ENCODE data around the gene GNG12.
A peak's percentile ranks its signal among the peaks of the same experiment; 100 is the strongest.

GNG12 gene

DNA sequence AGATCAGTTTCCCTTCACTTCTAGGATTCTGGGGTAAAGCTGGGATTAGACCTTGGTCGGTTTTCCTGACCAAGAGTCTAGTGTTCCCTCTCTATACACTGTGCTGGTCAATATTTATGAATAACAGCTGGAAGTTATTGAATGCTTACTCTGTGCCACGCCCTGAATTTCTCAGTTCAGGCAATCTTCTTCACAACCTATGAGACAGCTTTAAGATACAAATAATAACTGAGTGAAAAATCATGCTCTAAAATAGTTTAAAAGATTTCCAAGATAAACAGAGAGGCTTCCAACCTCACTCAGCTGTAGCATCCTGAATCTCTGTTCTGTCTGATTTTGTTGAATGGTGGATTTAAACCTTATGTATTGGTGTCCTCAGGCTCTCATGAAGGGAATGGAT is 72.2 kb downstream of the GNG12 start:
- no peak overlapping the region for H3K4me3 ChIP-seq (ENCODE audit: low read depth, low read length)
- TF ChIP-seq, protein P1, sequence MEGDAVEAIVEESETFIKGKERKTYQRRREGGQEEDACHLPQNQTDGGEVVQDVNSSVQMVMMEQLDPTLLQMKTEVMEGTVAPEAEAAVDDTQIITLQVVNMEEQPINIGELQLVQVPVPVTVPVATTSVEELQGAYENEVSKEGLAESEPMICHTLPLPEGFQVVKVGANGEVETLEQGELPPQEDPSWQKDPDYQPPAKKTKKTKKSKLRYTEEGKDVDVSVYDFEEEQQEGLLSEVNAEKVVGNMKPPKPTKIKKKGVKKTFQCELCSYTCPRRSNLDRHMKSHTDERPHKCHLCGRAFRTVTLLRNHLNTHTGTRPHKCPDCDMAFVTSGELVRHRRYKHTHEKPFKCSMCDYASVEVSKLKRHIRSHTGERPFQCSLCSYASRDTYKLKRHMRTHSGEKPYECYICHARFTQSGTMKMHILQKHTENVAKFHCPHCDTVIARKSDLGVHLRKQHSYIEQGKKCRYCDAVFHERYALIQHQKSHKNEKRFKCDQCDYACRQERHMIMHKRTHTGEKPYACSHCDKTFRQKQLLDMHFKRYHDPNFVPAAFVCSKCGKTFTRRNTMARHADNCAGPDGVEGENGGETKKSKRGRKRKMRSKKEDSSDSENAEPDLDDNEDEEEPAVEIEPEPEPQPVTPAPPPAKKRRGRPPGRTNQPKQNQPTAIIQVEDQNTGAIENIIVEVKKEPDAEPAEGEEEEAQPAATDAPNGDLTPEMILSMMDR (IDR thresholded peaks at IDR 0.05; ENCODE audit: low read depth, low read length, missing control alignments), result no peak
- no peak for DNase-seq (ENCODE audit: low read depth)

DNA sequence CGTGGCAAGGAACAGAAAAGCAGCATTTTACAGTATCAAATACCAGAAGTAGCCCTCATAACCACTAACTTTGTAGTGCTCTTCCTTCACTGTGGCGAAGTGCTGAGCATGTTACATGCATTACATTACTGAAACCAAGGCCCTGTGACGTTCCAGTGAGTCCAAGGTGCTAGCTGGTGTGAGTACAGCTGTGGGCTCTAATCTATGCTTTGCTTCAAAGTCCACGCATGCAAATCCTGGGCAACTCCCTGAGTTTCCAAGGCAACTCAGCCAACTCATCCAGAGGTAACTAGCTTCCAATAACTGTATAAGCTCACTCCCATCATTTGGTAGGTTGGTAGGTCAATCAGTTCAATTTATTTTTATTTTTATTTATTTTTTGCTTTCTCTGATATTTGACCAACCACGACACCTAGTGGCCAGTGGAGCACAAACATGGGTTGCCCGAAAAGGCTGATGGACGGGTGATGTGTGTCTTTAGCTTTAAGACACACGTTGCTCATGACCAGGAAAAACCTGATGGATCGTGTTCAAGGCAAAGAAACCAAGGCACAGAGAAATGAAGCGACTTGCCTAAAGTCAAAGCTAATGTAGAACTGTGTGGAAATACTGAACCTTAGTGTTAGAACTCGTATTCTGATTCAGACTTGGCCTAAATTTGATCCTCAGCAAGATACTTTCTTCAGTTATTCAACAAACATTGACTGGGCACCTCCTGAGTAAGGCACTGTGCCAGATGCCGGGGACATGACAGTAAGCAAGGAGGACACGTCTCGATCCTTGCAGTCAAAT is 73.0 kb downstream of the GNG12 start:
- DNase-seq (ENCODE audit: low read depth), result peak; percentile 89
- H3K4me3 ChIP-seq (ENCODE audit: low read depth, low read length), result no peak overlapping the region

DNA sequence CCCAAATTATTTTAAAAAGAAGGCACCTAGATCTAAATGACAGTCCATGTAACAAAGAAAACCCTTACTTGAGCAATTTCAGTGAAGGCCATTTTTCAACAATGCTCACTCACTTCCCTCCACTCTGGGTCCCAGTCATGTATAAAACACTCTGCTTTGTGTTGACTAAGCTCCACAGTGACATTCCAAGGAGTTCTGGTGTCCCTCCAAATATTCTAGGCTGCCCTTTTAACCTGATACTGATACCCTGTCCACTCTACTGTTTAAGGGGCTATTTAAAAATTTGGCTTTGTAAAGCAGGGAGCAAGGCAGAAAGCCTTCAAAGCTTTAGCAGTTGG is 73.6 kb downstream of the GNG12 start:
- no peak overlapping the region for H3K4me3 ChIP-seq (ENCODE audit: low read depth, low read length)
- TF ChIP-seq, protein P1 (IDR thresholded peaks at IDR 0.05; ENCODE audit: low read depth, low read length, missing control alignments), result no peak
- DNase-seq (ENCODE audit: low read depth), result no peak

More for the DNA sequence above, 73.0 kb downstream of the GNG12 start:
- TF ChIP-seq, protein P1 (IDR thresholded peaks at IDR 0.05; ENCODE audit: low read depth, low read length, missing control alignments), result peak; percentile 74

DNA sequence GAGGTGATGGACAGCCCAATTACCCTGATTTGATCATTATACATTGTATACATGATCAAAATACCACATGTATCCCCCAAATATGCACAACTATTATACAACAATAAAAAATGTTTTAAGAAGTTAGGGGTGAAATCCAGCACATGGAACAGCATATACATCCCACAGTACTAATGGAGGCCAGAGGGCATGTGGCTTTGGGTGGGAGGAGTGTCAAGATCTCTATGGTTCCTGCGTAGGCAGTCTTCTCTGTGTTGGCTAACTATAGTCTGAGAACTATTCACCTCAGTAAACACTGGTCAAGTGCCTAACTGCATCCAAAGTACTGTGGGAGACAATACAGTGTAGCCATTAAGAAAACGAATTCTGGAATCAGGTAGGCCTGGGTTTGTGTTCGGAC is 74.2 kb downstream of the GNG12 start:
- DNase-seq (ENCODE audit: low read depth), result no peak
- TF ChIP-seq, protein P1 (IDR thresholded peaks at IDR 0.05; ENCODE audit: low read depth, low read length, missing control alignments), result no peak
- no peak overlapping the region for H3K4me3 ChIP-seq (ENCODE audit: low read depth, low read length)

DNA sequence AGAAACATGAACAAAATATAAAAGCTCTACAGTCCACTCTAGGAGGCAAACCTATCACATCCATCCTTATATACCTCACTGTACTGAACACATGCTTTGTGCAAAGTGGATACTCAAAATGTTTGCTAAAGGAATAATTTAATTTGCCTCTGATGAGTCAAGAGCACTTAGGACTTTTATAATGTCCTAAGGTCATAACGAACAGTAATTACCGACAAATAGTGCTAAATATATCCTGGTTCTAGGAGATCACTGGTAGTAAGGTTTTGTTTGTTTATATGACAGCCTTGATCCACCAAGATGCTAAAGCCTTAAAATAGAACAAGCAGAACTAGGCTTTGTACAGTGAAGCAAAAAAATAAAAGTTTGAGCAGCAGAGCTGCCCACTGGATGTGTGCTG is 77.6 kb downstream of the GNG12 start:
- no peak overlapping the region for H3K4me3 ChIP-seq (ENCODE audit: low read depth, low read length)
- TF ChIP-seq, protein P1 (IDR thresholded peaks at IDR 0.05; ENCODE audit: low read depth, low read length, missing control alignments), result no peak
- no peak for DNase-seq (ENCODE audit: low read depth)

DNA sequence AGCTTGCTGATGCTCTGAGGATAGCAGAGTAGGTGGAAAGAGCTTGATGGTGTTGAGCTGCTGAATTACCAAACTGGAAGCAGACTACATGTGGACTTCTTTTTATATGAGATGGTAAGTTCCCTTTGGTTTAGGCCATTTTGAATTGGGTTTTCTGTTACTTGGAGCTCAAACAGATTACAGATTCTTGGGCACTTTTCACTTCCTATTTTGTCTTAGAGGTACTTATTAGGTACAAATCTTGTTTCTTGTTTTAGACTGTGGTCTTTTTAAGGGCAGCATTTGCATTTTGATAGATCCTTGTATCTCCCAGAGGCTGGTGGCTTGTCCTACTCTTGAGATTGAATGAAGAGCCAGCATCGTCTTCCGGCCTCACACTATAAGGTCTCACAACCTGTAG is 78.1 kb downstream of the GNG12 start:
- TF ChIP-seq, protein P1 (IDR thresholded peaks at IDR 0.05; ENCODE audit: low read depth, low read length, missing control alignments), result no peak
- no peak overlapping the region for H3K4me3 ChIP-seq (ENCODE audit: low read depth, low read length)
- no peak for DNase-seq (ENCODE audit: low read depth)

DNA sequence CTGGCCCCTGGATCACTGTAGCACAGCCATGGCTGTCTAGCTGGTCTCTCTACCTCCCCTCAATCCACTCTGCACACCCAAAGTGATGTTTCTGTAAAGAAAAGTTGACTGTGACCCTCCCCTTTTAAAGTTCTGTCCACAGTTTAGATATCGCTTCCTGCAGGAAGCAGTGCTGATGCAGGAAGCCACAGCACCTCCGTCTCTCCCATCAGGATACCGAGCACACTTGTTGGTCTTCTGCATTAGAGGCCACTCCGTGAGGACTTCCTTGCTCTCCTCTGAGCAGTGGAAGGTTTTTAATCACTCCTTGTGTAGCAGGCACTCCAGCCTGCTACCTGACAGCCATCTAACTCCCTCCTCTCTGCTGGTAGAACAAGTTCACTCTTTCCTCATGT is 78.7 kb downstream of the GNG12 start:
- no peak overlapping the region for H3K4me3 ChIP-seq (ENCODE audit: low read depth, low read length)
- DNase-seq (ENCODE audit: low read depth), result no peak
- TF ChIP-seq, protein P1 (IDR thresholded peaks at IDR 0.05; ENCODE audit: low read depth, low read length, missing control alignments), result no peak

Data from GM12864 (cell line).